ENCODE results near the gene FABP3. TPM values are rescaled to one million over a fixed set of nuclear protein-coding genes. Genes with fewer than 3 reads are reported as not detected.
A peak's percentile ranks its signal among the peaks of the same experiment; 100 is the strongest.

FABP3 gene
- total RNA-seq, 1 experiment from 2014 or later: 72.0 TPM

- DNase-seq: peak; percentile 91
- Histone ChIP-seq H3K4me3 (no peak overlapping the region), H3K27me3 (no peaks in the 10 kb centered on the region), H3K9me3 (no peaks in the 10 kb centered on the region), H3K36me3 (no peaks in the 10 kb centered on the region)
Measured at GRCh38 chr1:31381394-31382294, 8.8 kb upstream of the FABP3 start.

DNA sequence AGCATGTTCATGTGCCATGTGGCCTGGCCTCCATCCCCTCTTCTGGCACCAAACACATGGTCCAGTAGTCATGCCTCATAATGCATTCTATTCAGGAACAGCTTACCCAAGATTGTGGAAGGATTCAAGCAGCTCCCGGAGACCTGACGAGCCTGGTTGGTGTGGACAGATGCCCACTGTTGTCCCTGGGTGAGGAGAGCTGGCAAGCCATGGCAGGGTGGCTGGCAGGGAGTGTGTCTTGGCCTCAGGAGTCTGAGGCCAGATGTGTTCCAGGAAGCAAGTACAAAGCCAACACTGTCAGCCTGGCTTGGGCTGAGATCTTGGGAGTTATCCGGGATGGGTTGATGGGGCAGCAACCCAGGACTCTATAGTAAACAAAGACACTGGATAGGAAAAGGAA lies 7.3 kb upstream of the FABP3 start:
- Histone ChIP-seq H3K27me3 (no peaks in the 10 kb centered on the region), H3K36me3 (no peaks in the 10 kb centered on the region), H3K9me3 (no peaks in the 10 kb centered on the region), H3K4me3 (no peak overlapping the region)
- DNase-seq: peak; percentile 93

- H3K36me3 ChIP-seq: no peaks in the 10 kb centered on the region
- H3K27me3 ChIP-seq: no peaks in the 10 kb centered on the region
- no peak overlapping the region for H3K4me3 ChIP-seq
- H3K9me3 ChIP-seq: no peaks in the 10 kb centered on the region
- no peak for DNase-seq
Measured at GRCh38 chr1:31378001-31378400, 5.1 kb upstream of the FABP3 start.

DNA sequence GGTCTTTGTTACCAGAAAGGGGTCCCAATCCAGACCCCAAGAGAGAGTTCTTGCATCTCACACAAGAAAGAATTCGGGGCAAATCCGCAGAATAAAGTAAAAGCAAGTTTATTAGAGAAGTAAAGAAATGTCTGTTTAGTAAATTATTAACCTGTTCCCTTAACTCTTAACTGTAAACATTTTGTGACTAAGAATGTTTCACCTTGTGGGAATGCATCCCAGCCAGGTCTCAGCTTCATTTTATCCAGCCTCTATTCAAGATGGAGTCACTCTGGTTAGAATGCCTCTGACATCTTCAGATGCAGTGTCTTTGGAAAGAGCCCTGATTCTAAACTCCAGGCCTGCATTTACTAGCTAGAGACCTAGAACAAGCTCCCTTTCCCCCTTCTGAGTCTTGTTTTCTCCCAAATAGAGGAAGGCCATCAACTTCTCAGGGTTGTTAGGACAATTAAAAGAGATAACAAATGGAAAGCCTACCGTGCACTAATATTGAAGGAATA lies 4.5 kb upstream of the FABP3 start:
- Histone ChIP-seq H3K36me3 (no peaks in the 10 kb centered on the region), H3K9me3 (no peaks in the 10 kb centered on the region), H3K4me3 (no peak overlapping the region), H3K27me3 (no peaks in the 10 kb centered on the region)
- DNase-seq: no peak

GRCh38 chr1:31376375-31377134 lies 3.7 kb upstream of the FABP3 start:
- Histone ChIP-seq H3K27me3 (no peaks in the 10 kb centered on the region), H3K9me3 (no peaks in the 10 kb centered on the region), H3K36me3 (no peaks in the 10 kb centered on the region), H3K4me3 (no peak overlapping the region)
- peak; percentile 95 for DNase-seq

- H3K27me3 ChIP-seq: no peaks in the 10 kb centered on the region
- no peaks in the 10 kb centered on the region for H3K36me3 ChIP-seq
- no peaks in the 10 kb centered on the region for H3K9me3 ChIP-seq
- DNase-seq: peak; percentile 93
- H3K4me3 ChIP-seq: no peak overlapping the region
Measured at GRCh38 chr1:31374511-31375196, 1.8 kb upstream of the FABP3 start.

- no peak for DNase-seq
- no peaks in the 10 kb centered on the region for H3K27me3 ChIP-seq
- no peaks in the 10 kb centered on the region for H3K9me3 ChIP-seq
- H3K36me3 ChIP-seq: no peaks in the 10 kb centered on the region
- H3K4me3 ChIP-seq: no peak overlapping the region
Measured at GRCh38 chr1:31373897-31374486, 1.1 kb upstream of the FABP3 start.

GRCh38 chr1:31372751-31373055 lies 173 bp downstream of the FABP3 start:
- H3K4me3 ChIP-seq: peak overlapping the region; percentile 21
- H3K36me3 ChIP-seq: no peaks in the 10 kb centered on the region
- no peaks in the 10 kb centered on the region for H3K9me3 ChIP-seq

GRCh38 chr1:31372051-31372450 lies 825 bp downstream of the FABP3 start:
- Histone ChIP-seq H3K4me3 (peak overlapping the region; percentile 21), H3K36me3 (no peaks in the 10 kb centered on the region), H3K9me3 (no peaks in the 10 kb centered on the region), H3K27me3 (no peaks in the 10 kb centered on the region)
- DNase-seq: no peak

More at GRCh38 chr1:31372751-31373055, 173 bp downstream of the FABP3 start:
- no peaks in the 10 kb centered on the region for H3K27me3 ChIP-seq
- no peak for DNase-seq

- Histone ChIP-seq H3K36me3 (peaks cover 5% of the 10 kb centered on the region), H3K27me3 (no peaks in the 10 kb centered on the region), H3K9me3 (no peaks in the 10 kb centered on the region), H3K4me3 (no peak overlapping the region)
- peak; percentile 43 for DNase-seq
Measured at GRCh38 chr1:31371121-31371959, 1.5 kb downstream of the FABP3 start.

GRCh38 chr1:31370565-31370964 lies 2.3 kb downstream of the FABP3 start:
- no peak for DNase-seq
- no peaks in the 10 kb centered on the region for H3K27me3 ChIP-seq
- H3K9me3 ChIP-seq: no peaks in the 10 kb centered on the region
- H3K4me3 ChIP-seq: no peak overlapping the region
- peaks cover 9% of the 10 kb centered on the region for H3K36me3 ChIP-seq

DNA sequence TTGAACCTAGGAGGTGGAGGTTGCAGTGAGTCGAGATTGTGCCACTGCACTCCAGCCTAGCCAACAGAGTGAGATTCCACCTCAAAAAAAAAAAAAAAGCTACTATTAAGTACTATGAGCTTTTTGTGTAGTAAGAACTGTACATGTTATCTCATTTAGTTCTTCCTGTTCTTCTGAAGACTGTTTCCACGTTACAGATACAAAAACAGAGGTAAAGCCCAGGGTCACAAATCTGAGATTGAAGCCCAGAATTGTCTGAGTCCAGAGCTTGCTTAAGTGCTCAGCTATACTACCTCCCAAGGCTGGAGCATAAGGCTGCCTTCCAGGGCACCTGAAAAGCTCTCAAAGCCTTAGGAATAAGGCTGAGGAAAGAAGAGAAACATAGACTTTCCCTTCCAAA lies 2.9 kb downstream of the FABP3 start:
- no peaks in the 10 kb centered on the region for H3K27me3 ChIP-seq
- peaks cover 13% of the 10 kb centered on the region for H3K36me3 ChIP-seq
- DNase-seq: no peak
- H3K4me3 ChIP-seq: no peak overlapping the region
- H3K9me3 ChIP-seq: no peaks in the 10 kb centered on the region

DNA sequence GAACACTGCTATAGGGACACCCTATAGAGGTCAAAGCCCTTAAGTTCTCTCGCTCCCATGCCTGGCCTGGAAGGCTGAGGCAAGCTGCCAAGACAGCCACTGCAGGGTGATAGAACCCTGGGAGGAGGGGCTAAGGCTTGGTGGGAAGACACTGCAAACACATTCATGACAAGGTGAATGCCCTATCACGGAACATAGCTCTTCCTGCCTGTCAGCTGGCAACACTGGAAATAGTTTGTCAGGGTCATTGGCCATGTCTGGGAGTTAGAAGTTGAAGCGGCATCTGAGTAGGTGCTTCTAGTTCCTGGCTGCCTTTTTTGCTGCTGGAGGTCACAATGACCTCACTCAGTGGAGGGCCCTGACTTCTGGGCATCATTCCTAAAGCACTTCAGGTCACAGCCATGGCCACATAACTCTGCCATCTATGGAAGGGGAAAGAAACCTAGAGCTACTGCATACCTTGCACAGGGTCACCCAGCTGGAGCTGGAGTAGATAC lies 4.2 kb downstream of the FABP3 start:
- H3K36me3 ChIP-seq: peaks cover 25% of the 10 kb centered on the region
- no peaks in the 10 kb centered on the region for H3K9me3 ChIP-seq
- no peaks in the 10 kb centered on the region for H3K27me3 ChIP-seq
- no peak for DNase-seq
- no peak overlapping the region for H3K4me3 ChIP-seq

GRCh38 chr1:31366796-31367195 lies 6.1 kb downstream of the FABP3 start:
- Histone ChIP-seq H3K9me3 (no peaks in the 10 kb centered on the region), H3K27me3 (no peaks in the 10 kb centered on the region), H3K36me3 (peaks cover 37% of the 10 kb centered on the region), H3K4me3 (no peak overlapping the region)
- DNase-seq: no peak

DNA sequence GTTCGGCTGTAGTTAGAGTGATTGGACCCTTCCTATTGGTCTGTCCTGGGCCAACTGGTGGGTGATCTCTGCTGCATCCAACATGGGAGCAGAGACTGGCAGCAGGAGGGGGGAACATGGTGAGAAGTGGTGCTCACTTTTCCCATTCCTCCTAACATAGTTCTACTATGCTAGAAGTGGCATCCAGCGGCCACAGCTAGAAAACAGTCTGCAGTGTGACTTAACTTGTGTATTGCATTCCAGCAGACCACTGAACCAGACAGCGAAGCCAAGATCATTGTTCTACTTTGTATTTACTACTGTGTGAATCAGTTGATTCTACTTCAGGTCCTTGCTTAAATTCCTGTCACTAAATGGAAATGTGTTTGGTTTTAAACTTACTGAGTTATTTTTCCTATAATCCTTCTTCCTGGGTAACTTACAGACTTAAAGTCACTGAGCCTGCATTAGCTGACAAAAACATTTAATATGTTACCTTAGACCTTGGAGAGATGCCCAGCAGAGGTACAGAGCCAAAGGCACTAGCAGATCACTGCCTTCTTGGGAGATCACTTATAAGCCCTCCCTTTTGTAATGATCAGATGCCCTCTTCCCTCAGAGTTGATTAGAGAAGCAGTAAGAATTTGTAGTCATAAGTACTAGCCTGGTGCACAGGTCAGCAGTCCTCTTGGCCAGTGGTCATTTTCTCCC lies 8.2 kb downstream of the FABP3 start:
- no peak for DNase-seq
- Histone ChIP-seq H3K9me3 (no peaks in the 10 kb centered on the region), H3K4me3 (no peak overlapping the region), H3K27me3 (no peaks in the 10 kb centered on the region), H3K36me3 (peaks cover 37% of the 10 kb centered on the region)

All from MG63 (cell line).